ENCODE data around the gene ADO.
"Not testable (repeated sequence)": the region's sequence is repeated elsewhere in the genome, so short reads cannot be mapped to it uniquely, and the experiment has no call there.

ADO gene

DNA sequence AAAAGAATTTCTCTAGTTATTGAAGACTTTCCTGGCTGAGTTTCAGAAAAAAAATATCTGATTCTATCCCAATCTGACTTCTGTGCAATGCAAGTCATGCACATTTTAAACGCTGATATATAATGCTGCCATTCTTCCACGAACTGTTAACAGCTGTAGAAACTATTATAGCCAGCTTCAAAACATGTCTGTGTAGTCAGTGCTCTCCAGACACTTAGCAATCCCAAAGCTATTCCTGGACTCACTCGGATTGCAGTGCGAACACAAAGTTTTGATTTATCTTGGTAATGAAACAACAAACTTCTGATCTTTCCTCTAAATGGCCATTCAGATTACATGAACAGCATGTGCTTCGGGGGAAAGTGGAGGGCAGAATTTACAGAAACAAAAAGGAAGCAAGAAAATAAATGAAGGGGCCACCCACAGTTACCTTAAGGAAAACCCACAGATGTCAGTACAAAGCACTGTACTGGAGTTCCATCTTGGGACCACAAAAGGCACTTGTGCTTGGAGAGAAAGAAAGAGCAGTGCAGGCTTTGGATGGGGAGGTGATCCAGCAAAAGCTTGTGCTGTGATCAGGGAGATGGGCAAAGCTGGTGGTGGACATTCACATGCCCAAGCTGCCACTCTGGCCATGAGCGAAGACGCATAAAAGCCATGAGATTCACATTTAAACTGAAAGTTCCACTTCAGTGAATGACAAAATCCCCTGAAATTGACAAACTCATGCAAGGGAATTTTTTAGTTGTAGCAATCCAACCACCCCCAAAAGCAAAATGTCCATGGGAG lies 32.1 kb upstream of the ADO start:
- Histone ChIP-seq H3K9me3 (no peaks in the 10 kb centered on the region), H3K4me3 (no peak overlapping the region), H3K27me3 (no peaks in the 10 kb centered on the region), H3K4me1 (peaks cover 0 to 7% (median 3%) of the 10 kb centered on the region in 4 donors), H3K27ac (no peak overlapping the region), H3K36me3 (no peaks in the 10 kb centered on the region)
- intact Hi-C loops (cut with DNase I; ENCODE audit: low total_unique reads): no loop called here
- no peak for DNase-seq
- TF ChIP-seq CTCF (IDR thresholded peaks at IDR 0.05): no peak

- TF ChIP-seq CTCF (IDR thresholded peaks at IDR 0.05): no peak
- H3K36me3 ChIP-seq: no peaks in the 10 kb centered on the region
These were observed 26.4 kb upstream of the ADO start for GRCh38 chr10:62778125-62778524.

GRCh38 chr10:62779487-62780248 lies 24.9 kb upstream of the ADO start:
- no peak for DNase-seq
- no peak for TF ChIP-seq CTCF (IDR thresholded peaks at IDR 0.05)
- intact Hi-C loops (cut with DNase I; ENCODE audit: low total_unique reads): no loop called here

More at GRCh38 chr10:62778125-62778524, 26.4 kb upstream of the ADO start:
- Histone ChIP-seq H3K4me1 (no peaks in the 10 kb centered on the region), H3K27me3 (no peaks in the 10 kb centered on the region), H3K9me3 (no peaks in the 10 kb centered on the region), H3K27ac (no peak overlapping the region), H3K4me3 (no peak overlapping the region)
- intact Hi-C loops (cut with DNase I; ENCODE audit: low total_unique reads): no loop called here
- DNase-seq: no peak

GRCh38 chr10:62784537-62784936 lies 20.0 kb upstream of the ADO start:
- H3K27ac ChIP-seq; H3K36me3 ChIP-seq; H3K4me3 ChIP-seq; H3K4me1 ChIP-seq; DNase-seq; intact Hi-C loops (cut with DNase I; ENCODE audit: low total_unique reads); H3K27me3 ChIP-seq; H3K9me3 ChIP-seq: not testable (repeated sequence)

More at GRCh38 chr10:62779487-62780248, 24.9 kb upstream of the ADO start:
- Histone ChIP-seq H3K27ac (no peak overlapping the region), H3K4me3 (no peak overlapping the region), H3K9me3 (no peaks in the 10 kb centered on the region), H3K4me1 (no peaks in the 10 kb centered on the region), H3K27me3 (no peaks in the 10 kb centered on the region), H3K36me3 (no peaks in the 10 kb centered on the region)

- H3K27ac ChIP-seq; H3K36me3 ChIP-seq; intact Hi-C loops (cut with DNase I; ENCODE audit: low total_unique reads); H3K4me1 ChIP-seq; DNase-seq; H3K9me3 ChIP-seq; H3K4me3 ChIP-seq; H3K27me3 ChIP-seq: not testable (repeated sequence)
These were observed 16.2 kb upstream of the ADO start for GRCh38 chr10:62788285-62788684.

DNA sequence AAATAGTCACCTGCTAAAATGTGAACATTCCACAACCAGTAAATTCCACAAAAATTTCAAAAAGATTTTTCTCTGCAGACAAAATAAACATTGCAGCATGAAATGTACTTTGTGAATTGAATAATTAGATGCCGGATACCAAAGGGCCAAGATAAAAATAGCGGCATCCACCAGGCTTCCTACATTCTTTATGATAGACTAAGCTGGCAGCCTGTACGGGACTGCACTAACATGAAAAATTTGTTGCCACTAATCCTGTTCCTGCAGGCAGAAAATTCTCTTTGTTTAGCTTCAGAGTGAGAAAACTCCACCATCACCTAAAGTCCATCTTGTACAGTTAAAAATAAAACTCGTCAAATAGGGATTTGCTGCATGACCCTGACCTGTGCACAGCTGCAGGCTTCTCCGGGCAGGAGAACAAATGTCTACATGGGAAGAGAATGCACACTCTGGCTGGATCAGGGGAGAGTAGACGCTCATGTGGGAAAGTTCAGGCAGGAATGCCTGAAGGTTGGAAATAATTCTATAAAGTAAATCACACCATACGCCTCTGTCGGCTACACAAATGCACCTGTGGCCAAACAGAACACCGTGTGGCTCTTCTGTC lies 15.6 kb upstream of the ADO start:
- no peaks in the 10 kb centered on the region for H3K36me3 ChIP-seq
- H3K27me3 ChIP-seq: no peaks in the 10 kb centered on the region
- H3K4me3 ChIP-seq: no peak overlapping the region
- TF ChIP-seq CTCF (IDR thresholded peaks at IDR 0.05): no peak
- H3K4me1 ChIP-seq: peaks cover 0 to 10% (median 3%) of the 10 kb centered on the region in 4 donors
- DNase-seq: no peak
- intact Hi-C loops (cut with DNase I; ENCODE audit: low total_unique reads): no loop called here
- peaks cover 0 to 9% (median 0%) of the 10 kb centered on the region in 3 donors for H3K9me3 ChIP-seq
- H3K27ac ChIP-seq: no peak overlapping the region
